K562 (cell line): ENCODE results near the gene THAP5. TPM values are rescaled to one million over a fixed set of nuclear protein-coding genes. Genes with fewer than 3 reads are reported as not detected.

Experiments
- ATF7 ChIP-seq: fragments of 450-650 bp; IDR thresholded peaks from 2 replicates; pipeline ENCODE4 v1.7.1; 2014; ENCODE audit warnings: mild to moderate bottlenecking, moderate library complexity
- BRF1 ChIP-seq: IDR thresholded peaks from 3 replicates; pipeline ENCODE4 v1.6.1; 2011; ENCODE audit warnings: borderline replicate concordance, mild to moderate bottlenecking; ENCODE audit not compliant: insufficient read length; ENCODE audit errors: extremely low read depth
- ETS1 ChIP-seq: conservative IDR thresholded peaks from 2 replicates; pipeline ENCODE4 v1.6.1; 2011; ENCODE audit warnings: low read depth, mild to moderate bottlenecking, low read length; ENCODE audit not compliant: control insufficient read depth
- FOXK2 ChIP-seq, 2 experiments: fragments of 450-650 bp; IDR thresholded peaks in 1 of 2; conservative IDR thresholded peaks in 1 of 2; 2 replicates each; pipeline ENCODE4 v1.6.1; 2016; ENCODE audit warnings: low read depth in 2 of 2, mild to moderate bottlenecking in 1 of 2
- GATAD2B ChIP-seq: fragments of 450-650 bp; IDR thresholded peaks from 2 replicates; pipeline ENCODE4 v1.6.1; 2017; ENCODE audit warnings: mild to moderate bottlenecking, borderline replicate concordance
- PCBP1 ChIP-seq: fragments of 200-400 bp; formaldehyde crosslinking; IDR thresholded peaks from 2 replicates; pipeline ENCODE4 v1.6.1; 2018; ENCODE audit warnings: mild to moderate bottlenecking, low read depth, low read length; ENCODE audit not compliant: poor library complexity, severe bottlenecking
- PHF20 ChIP-seq: fragments of 450-650 bp; IDR thresholded peaks from 2 replicates; pipeline ENCODE4 v1.6.1; 2018; ENCODE audit not compliant: partially characterized antibody
- POLR2AphosphoS2 ChIP-seq: IDR thresholded peaks from 2 replicates; pipeline ENCODE4 v1.6.1; 2012; ENCODE audit warnings: low read length, improper control_type of control experiment
- TBL1XR1 ChIP-seq, 2 experiments: IDR thresholded peaks; 2 replicates each; pipeline ENCODE4 v1.6.1; 2012; ENCODE audit warnings: improper control_type of control experiment in 2 of 2, low read length in 2 of 2, mild to moderate bottlenecking in 1 of 2
- U2AF1 ChIP-seq: fragments of 200-400 bp; formaldehyde crosslinking; optimal IDR thresholded peaks from 2 replicates; pipeline ENCODE3; 2017; ENCODE audit warnings: mild to moderate bottlenecking, low read depth, low read length, moderate library complexity
- ZBTB11 ChIP-seq, 3 experiments: fragments of 200-800 bp in 1 of 3; fragments of 250-450 bp in 1 of 3; fragments of 450-650 bp in 1 of 3; sonication (Bioruptor Pico) in 1 of 3; sonication (Bioruptor generic) in 1 of 3; formaldehyde crosslinking in 1 of 3; IDR thresholded peaks; 2 replicates each; pipeline versions ENCODE4 v1.6.1 to v1.8.0; 2016 to 2022; ENCODE audit warnings: mild to moderate bottlenecking in 2 of 3, missing genetic modification characterization in 2 of 3, missing compliant biosample characterization in 1 of 3, moderate library complexity in 1 of 3
- ZBTB2 ChIP-seq: fragments of 450-650 bp; IDR thresholded peaks from 2 replicates; pipeline ENCODE4 v1.6.1; 2016; ENCODE audit warnings: antibody characterized with exemption
- ZBTB33 ChIP-seq: sonication (generic); formaldehyde crosslinking; IDR thresholded peaks from 2 replicates; pipeline ENCODE4 v1.8.1; 2023; ENCODE audit warnings: mild to moderate bottlenecking, missing genetic modification reagents
- polyA plus RNA-seq, 8 experiments: library from polyadenylated mRNA; depleted of rRNA in 4 of 8; stranded (reverse) in 5 of 8; unstranded in 3 of 8; fragments of >200 nt; fragmentation: Nextera tagmentation in 2 of 8; fragmentation: Illumina TruSeq in 1 of 8; extraction: Ambion mirVana in 2 of 8; extraction: Trizol in 1 of 8; gene quantifications; 2 replicates each; pipeline versions ENCODE4 v1.2.1 to v1.2.3, GENCODE V29; 2011 to 2014; ENCODE audit warnings: inconsistent platforms in 1 of 8, missing spikeins in 1 of 8
- total RNA-seq, 7 experiments: library from RNA; depleted of rRNA in 6 of 7; stranded (reverse); fragments of >200 nt in 6 of 7; fragmentation: Illumina TruSeq in 2 of 7; extraction: Trizol in 2 of 7; gene quantifications; 2 replicates each; pipeline versions ENCODE4 v1.2.1 to v1.2.3, GENCODE V29; 2011 to 2021; ENCODE audit warnings: low replicate concordance in 1 of 7
- TF ChIP-seq, protein P1 (sequence below): sonication (generic); formaldehyde crosslinking; IDR thresholded peaks from 2 replicates; pipeline ENCODE4 v1.8.0; 2022; ENCODE audit warnings: mild to moderate bottlenecking, missing genetic modification reagents
- TF ChIP-seq, protein P2 (sequence below): sonication (generic); formaldehyde crosslinking; IDR thresholded peaks from 2 replicates; pipeline ENCODE4 v1.8.0; 2022; ENCODE audit warnings: mild to moderate bottlenecking, missing genetic modification reagents, borderline replicate concordance

Gene THAP5
- total and polyA plus RNA-seq, 9 of the 15 experiments (the other 6 are each of a cell fraction or from before 2014, with no cell fraction given): 16.5 to 58.1 (median 28.2) TPM

DNA sequence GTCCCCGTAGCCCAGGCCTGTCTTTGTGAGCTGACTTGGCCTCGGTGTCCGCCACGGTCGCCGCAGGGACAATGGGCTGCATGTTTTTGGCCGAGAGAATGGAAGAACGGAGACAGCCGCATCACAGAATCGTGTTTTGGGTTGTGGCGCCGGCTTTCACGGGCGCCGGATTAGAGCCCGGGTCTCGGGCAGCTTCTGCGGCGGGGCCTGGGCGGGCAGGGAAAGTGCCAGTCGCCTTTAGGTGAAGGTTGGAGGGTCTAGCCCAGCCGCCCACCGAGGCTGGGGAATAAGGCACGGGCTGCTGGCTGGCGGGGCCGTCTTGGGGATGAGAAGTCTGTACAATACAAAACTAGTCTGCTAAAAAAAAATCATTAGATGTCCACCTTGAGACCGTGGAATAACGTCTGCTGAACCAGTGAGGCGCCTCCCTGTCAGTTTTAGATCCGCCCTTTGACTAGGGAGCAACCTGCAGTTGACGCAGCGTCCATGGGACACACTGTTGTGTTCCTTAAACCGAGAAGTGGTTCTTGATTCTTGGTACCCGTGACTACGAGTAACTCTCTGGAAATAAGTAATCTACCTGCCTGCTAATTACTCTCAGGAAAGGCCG, 745 bp upstream of the THAP5 start (continued):
- TF ChIP-seq ZBTB11 (CRISPR knock-in tag; IDR thresholded peaks at IDR 0.05): no peak; a peak in 1 of 6 replicates
- TF ChIP-seq ATF7: no peak
- TF ChIP-seq, protein P1, sequence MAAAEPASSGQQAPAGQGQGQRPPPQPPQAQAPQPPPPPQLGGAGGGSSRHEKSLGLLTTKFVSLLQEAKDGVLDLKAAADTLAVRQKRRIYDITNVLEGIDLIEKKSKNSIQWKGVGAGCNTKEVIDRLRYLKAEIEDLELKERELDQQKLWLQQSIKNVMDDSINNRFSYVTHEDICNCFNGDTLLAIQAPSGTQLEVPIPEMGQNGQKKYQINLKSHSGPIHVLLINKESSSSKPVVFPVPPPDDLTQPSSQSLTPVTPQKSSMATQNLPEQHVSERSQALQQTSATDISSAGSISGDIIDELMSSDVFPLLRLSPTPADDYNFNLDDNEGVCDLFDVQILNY (CRISPR knock-in tag): no peak
- TF ChIP-seq GATAD2B: no peak
- TF ChIP-seq, protein P2, sequence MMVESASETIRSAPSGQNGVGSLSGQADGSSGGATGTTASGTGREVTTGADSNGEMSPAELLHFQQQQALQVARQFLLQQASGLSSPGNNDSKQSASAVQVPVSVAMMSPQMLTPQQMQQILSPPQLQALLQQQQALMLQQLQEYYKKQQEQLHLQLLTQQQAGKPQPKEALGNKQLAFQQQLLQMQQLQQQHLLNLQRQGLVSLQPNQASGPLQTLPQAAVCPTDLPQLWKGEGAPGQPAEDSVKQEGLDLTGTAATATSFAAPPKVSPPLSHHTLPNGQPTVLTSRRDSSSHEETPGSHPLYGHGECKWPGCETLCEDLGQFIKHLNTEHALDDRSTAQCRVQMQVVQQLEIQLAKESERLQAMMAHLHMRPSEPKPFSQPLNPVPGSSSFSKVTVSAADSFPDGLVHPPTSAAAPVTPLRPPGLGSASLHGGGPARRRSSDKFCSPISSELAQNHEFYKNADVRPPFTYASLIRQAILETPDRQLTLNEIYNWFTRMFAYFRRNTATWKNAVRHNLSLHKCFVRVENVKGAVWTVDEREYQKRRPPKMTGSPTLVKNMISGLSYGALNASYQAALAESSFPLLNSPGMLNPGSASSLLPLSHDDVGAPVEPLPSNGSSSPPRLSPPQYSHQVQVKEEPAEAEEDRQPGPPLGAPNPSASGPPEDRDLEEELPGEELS (CRISPR knock-in tag): no peak
- no peak for TF ChIP-seq TBL1XR1 (IDR thresholded peaks at IDR 0.05; ENCODE audit: low read length in 2 of 2)
- no peak for TF ChIP-seq PHF20
- TF ChIP-seq BRF1: no peak
- no peak for TF ChIP-seq ZBTB33 (CRISPR knock-in tag)
- peak in 1 of 2 experiments; percentile 55; a peak in 1 of 4 replicates for TF ChIP-seq FOXK2 (conservative IDR thresholded peaks at IDR 0.05 in 1 of 2, IDR thresholded peaks at IDR 0.05 in 1 of 2; ENCODE audit: low read depth in 2 of 2)
- no peak for TF ChIP-seq ZBTB2
- TF ChIP-seq PCBP1: no peak
- TF ChIP-seq ETS1: peak; percentile 0; the same call in 1 of the 2 replicates
- TF ChIP-seq POLR2AphosphoS2: no peak; the same call in 1 of the 2 replicates
- TF ChIP-seq U2AF1: no peak
